Fibroblast of lung (primary cell): ENCODE data around the gene CAPN3. TPM values are rescaled to one million over a fixed set of nuclear protein-coding genes. Genes with fewer than 3 reads are reported as not detected.

Experiments
- DNase-seq, 2 donors: peaks; one replicate each; pipeline versions ENCODE4 v3.0.0 to v3.0.0-alpha.2; 2010; ENCODE audit warnings: low read depth in 2 of 2
- H2AFZ ChIP-seq: 2 replicates; pipeline ENCODE4 v1.5.1; 2012; ENCODE audit warnings: low read length, control low read depth, inconsistent platforms
- H3K27ac ChIP-seq: 2 replicates; pipeline ENCODE4 v1.5.1; 2011; ENCODE audit warnings: low read length, control low read depth; ENCODE audit not compliant: insufficient read depth
- H3K27me3 ChIP-seq: 2 replicates; pipeline ENCODE4 v1.5.1; 2011; ENCODE audit warnings: mild to moderate bottlenecking, low read length; ENCODE audit not compliant: control insufficient read depth, insufficient read depth
- H3K36me3 ChIP-seq: 2 replicates; pipeline ENCODE4 v1.5.1; 2011; ENCODE audit warnings: low read length; ENCODE audit not compliant: control insufficient read depth, insufficient read depth
- H3K4me1 ChIP-seq: 2 replicates; pipeline ENCODE4 v1.5.1; 2011; ENCODE audit warnings: low read length; ENCODE audit not compliant: control insufficient read depth, insufficient read depth; ENCODE audit errors: extremely low read depth
- H3K4me2 ChIP-seq: 2 replicates; pipeline ENCODE4 v1.5.1; 2011; ENCODE audit warnings: low read length, control low read depth; ENCODE audit not compliant: insufficient read depth; ENCODE audit errors: extremely low read depth
- H3K4me3 ChIP-seq, 4 experiments: fragments of 200-600 bp in 1 of 4; sonication (generic) in 1 of 4; replicated peaks in 1 of 4; 2 replicates each; pipeline ENCODE4 v1.5.1; 2011 to 2016; ENCODE audit warnings: low read length in 4 of 4, low read depth in 3 of 4, mild to moderate bottlenecking in 3 of 4, control low read depth in 2 of 4, inconsistent platforms in 1 of 4, mixed read lengths in 1 of 4; ENCODE audit not compliant: insufficient read depth in 1 of 4; ENCODE audit errors: control extremely low read depth in 1 of 4
- H3K79me2 ChIP-seq: 2 replicates; pipeline ENCODE4 v1.5.1; 2012; ENCODE audit warnings: mild to moderate bottlenecking, low read length, inconsistent platforms; ENCODE audit not compliant: control insufficient read depth, insufficient read depth
- H3K9ac ChIP-seq: 2 replicates; pipeline ENCODE4 v1.5.1; 2011; ENCODE audit warnings: mild to moderate bottlenecking, low read length, control low read depth; ENCODE audit not compliant: insufficient read depth
- H3K9me3 ChIP-seq: 2 replicates; pipeline ENCODE4 v1.5.1; 2012; ENCODE audit warnings: low read depth, low read length; ENCODE audit not compliant: control insufficient read depth, insufficient read depth
- H4K20me1 ChIP-seq: 2 replicates; pipeline ENCODE4 v1.5.1; 2011; ENCODE audit warnings: low read length; ENCODE audit not compliant: control insufficient read depth, insufficient read depth; ENCODE audit errors: extremely low read depth
- CTCF ChIP-seq, 2 donors: IDR thresholded peaks in 1 of 2; conservative IDR thresholded peaks in 1 of 2; 1 replicate in 1 of 2; 2 replicates in 1 of 2; pipeline ENCODE4 v1.5.1; 2011 to 2012; ENCODE audit warnings: low read length in 2 of 2, control low read depth in 1 of 2, inconsistent platforms in 1 of 2, low read depth in 1 of 2, mild to moderate bottlenecking in 1 of 2
- EZH2 ChIP-seq: IDR thresholded peaks from 2 replicates; pipeline ENCODE4 v1.5.1; 2012; ENCODE audit warnings: low read length, control low read depth, mild to moderate bottlenecking; ENCODE audit errors: missing control alignments
- polyA plus RNA-seq, 2 donors: library from polyadenylated mRNA; depleted of rRNA in 1 of 2; stranded (reverse) in 1 of 2; unstranded in 1 of 2; fragments of >200 nt; gene quantifications; 2 replicates each; pipeline ENCODE4 v1.2.1, GENCODE V29; 2011 to 2012; ENCODE audit warnings: missing spikeins in 1 of 2
- total RNA-seq: library from RNA; depleted of rRNA; stranded (reverse); fragments of >200 nt; gene quantifications from 2 replicates; pipeline ENCODE4 v1.2.1, GENCODE V29; 2014

CAPN3 gene
- total and polyA plus RNA-seq, 2 donors (not counting 1 experiment from before 2014, with no cell fraction given), result 1.3 to 3.6 TPM

- no peaks in the 10 kb centered on the region for H3K9me3 ChIP-seq
- H3K27me3 ChIP-seq, result no peaks in the 10 kb centered on the region
- no peaks in the 10 kb centered on the region for H3K4me1 ChIP-seq
- no peak overlapping the region for H2AFZ ChIP-seq
- no peaks in the 10 kb centered on the region for H3K79me2 ChIP-seq
- no peak for DNase-seq
- no peaks in the 10 kb centered on the region for H4K20me1 ChIP-seq
- H3K4me2 ChIP-seq, result no peak overlapping the region
- TF ChIP-seq CTCF (conservative IDR thresholded peaks at IDR 0.05 in 1 of 2, IDR thresholded peaks at IDR 0.05 in 1 of 2; ENCODE audit: low read depth in 1 of 2, low read length in 2 of 2) (no peak), EZH2 (no peak)
- H3K4me3 ChIP-seq, result no peak overlapping the region
- no peak overlapping the region for H3K9ac ChIP-seq
- H3K27ac ChIP-seq, result no peak overlapping the region
- peaks cover 6% of the 10 kb centered on the region for H3K36me3 ChIP-seq
Observed at GRCh38 chr15:42408178-42408577, 48.9 kb downstream of the CAPN3 start.

GRCh38 chr15:42409011-42409410 lies 49.7 kb downstream of the CAPN3 start:
- no peak for DNase-seq
- no peak overlapping the region for H3K9ac ChIP-seq
- H3K9me3 ChIP-seq, result no peaks in the 10 kb centered on the region
- no peaks in the 10 kb centered on the region for H3K27me3 ChIP-seq
- no peak overlapping the region for H3K27ac ChIP-seq
- H3K4me3 ChIP-seq, result no peak overlapping the region
- H3K36me3 ChIP-seq, result peaks cover 6% of the 10 kb centered on the region
- no peaks in the 10 kb centered on the region for H3K4me1 ChIP-seq
- H3K4me2 ChIP-seq, result no peak overlapping the region
- H3K79me2 ChIP-seq, result no peaks in the 10 kb centered on the region
- H2AFZ ChIP-seq, result no peak overlapping the region
- no peaks in the 10 kb centered on the region for H4K20me1 ChIP-seq
- TF ChIP-seq CTCF (conservative IDR thresholded peaks at IDR 0.05 in 1 of 2, IDR thresholded peaks at IDR 0.05 in 1 of 2; ENCODE audit: low read depth in 1 of 2, low read length in 2 of 2), result no peak
- TF ChIP-seq EZH2, result no peak

GRCh38 chr15:42411884-42412283 lies 52.6 kb downstream of the CAPN3 start:
- Histone ChIP-seq H3K27ac (no peak overlapping the region), H4K20me1 (no peaks in the 10 kb centered on the region), H3K27me3 (no peaks in the 10 kb centered on the region), H3K9ac (no peak overlapping the region), H3K4me1 (no peaks in the 10 kb centered on the region), H3K79me2 (no peaks in the 10 kb centered on the region), H3K36me3 (peaks cover 11% of the 10 kb centered on the region), H3K4me2 (no peak overlapping the region), H3K4me3 (no peak overlapping the region), H3K9me3 (no peaks in the 10 kb centered on the region), H2AFZ (no peak overlapping the region)
- TF ChIP-seq CTCF (conservative IDR thresholded peaks at IDR 0.05 in 1 of 2, IDR thresholded peaks at IDR 0.05 in 1 of 2; ENCODE audit: low read depth in 1 of 2, low read length in 2 of 2), result no peak
- no peak for TF ChIP-seq EZH2
- no peak for DNase-seq
